ENCODE data around the gene HCFC2.

GRCh38 chr12:104126548-104126947 is 62.2 kb downstream of the HCFC2 start:
- no peak for TF ChIP-seq CTCF (optimal IDR thresholded peaks at IDR 0.05 in 1 of 3, IDR thresholded peaks at IDR 0.05 in 1 of 3, conservative IDR thresholded peaks at IDR 0.05 in 1 of 3; ENCODE audit: extremely low read depth in 1 of 3, insufficient read depth in 2 of 3, low read length in 3 of 3)
- no peak for TF ChIP-seq EZH2 (IDR thresholded peaks at IDR 0.05; ENCODE audit: low read length)

All from keratinocyte (primary cell).